Measurements from ENCODE around the gene FAM98A.
A peak's percentile ranks its signal among the peaks of the same experiment; 100 is the strongest.

Gene FAM98A

DNA sequence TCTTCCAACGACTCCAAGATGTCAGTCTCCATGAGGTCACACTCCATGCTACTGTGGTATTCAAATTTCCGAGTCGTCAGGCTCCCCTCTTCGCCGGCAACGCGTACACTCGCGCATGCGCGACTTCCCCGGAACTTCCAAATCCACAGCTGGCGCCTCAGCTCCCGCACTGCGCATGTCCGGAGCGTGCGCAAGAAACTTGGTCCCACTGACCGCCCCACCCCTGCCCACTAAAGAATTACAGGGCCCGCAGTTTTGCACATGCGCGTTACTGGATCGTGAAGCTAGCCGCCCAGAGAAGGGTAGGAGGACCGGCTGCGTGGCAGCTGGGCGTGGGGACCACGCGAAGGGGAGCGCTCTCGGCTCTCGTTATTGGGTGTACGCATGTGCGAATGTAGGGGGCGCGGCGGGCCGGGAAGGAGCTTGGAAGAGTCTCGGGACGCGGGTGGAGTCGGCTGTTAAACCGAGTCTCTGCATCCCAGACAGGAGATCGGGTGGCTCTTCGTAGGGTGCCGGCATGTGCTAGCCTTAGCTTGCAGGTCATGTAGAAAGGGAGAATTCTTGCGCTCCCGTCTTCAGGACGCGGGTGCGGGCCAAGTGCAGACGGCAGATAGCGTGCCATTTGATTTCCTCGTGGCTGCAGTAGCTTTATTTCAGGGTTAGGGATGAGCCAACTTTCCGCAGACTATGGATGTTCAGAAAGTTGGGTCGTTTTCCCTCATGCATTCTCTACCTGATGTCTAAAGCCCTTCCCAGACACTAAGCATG is at the start of gene FAM98A:
FAM98A (minus strand) TSS at position 125 of the 768 bp plus-strand sequence; CDS start at position 47, 78 bp downstream.
- peak; percentile 98 for DNase-seq

DNA sequence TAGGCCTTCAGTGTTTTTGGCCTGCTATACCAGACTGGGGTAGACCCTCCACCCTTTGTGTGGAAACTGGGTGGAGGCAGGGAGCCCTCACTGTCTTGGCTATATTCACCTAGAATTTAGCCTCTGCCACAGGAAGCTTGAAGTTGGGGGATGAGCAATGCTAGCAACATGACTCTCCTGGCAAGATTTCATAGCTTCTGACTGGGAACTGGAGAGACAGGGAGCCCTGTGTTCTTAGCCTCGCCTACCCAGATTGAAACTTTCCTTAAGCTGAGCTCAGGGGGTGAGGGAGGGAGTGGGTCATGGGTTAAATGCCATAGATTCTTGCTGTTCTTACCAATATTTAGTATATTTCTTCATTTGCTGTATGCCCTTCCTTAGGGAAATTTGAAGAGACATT is 46.8 kb upstream of the FAM98A start:
- DNase-seq: no peak

DNA sequence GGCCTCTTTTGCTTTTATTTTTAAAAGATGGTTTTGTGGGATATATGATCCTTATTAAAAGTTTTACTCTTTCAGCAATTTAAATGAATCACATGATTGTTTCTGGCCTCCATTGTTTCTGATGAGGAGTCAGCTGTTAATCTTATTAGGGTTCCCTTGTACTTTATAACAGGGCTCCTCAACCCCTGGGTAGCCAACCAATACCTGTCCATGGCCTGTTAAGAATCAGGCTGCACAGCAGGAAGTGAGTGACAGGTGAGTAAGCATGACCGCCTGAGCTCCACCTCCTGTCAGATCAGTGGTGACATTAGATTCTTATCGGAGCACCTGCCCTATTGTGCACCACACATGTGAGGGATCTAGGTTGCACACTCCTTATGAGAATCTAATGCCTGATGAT is 45.1 kb upstream of the FAM98A start:
- DNase-seq: no peak

- DNase-seq: no peak
Measured at GRCh38 chr2:33636001-33636400, 36.9 kb upstream of the FAM98A start.

DNA sequence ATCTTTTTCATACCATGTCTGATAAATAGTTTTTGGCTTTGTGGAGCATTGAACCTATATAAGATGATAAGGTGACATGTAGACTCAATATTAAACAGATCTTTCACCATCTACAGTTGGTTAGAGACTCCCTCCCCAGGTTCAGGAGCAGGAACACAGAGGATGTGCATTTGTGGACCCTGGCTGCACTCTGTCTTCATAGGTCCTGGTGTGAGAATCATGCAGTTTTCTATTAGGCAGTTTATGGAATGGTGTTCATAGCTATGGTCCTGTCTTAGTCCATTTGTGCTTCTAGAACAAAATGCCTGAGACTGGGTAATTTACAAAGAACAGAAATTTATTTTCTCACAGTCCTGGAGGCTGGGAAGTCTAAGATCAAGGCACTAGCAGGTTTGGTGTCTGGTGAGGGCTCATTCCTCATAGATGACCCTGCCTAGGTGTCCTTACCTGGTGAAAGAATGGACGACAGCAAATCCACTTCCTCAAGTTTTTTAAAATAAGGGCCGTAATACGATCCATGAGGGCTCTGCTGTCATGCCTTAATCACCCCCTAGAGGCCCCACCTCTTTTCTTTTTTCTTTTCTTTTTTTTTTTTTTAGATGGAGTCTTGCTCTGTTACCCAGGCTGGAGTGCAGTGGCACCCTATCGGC is 35.3 kb upstream of the FAM98A start:
- DNase-seq: no peak

DNA sequence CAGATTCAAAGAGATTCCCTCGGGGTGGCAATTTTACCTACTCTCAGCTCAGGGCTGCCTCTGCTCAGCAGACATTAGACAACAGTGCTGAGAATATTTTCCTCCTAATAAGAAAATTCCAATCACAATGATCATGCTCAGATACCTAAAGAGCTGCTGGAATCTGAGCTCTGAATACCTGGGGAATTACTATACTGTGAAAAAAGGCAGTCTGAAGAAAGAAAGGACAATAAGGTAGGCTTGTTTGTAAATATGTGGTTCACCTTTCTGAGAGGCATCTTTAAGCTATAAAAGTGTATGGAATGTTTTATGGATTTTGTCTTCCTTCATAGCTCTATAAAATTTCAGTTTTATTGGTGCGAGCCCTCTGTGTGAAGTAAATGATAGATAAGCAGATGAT is 34.2 kb upstream of the FAM98A start:
- DNase-seq: no peak

GRCh38 chr2:33632831-33633230 is 33.7 kb upstream of the FAM98A start:
- DNase-seq: no peak

- DNase-seq: no peak
Measured at GRCh38 chr2:33628031-33628827, 29.1 kb upstream of the FAM98A start.

GRCh38 chr2:33619028-33619427 is 19.9 kb upstream of the FAM98A start:
- no peak for DNase-seq

DNA sequence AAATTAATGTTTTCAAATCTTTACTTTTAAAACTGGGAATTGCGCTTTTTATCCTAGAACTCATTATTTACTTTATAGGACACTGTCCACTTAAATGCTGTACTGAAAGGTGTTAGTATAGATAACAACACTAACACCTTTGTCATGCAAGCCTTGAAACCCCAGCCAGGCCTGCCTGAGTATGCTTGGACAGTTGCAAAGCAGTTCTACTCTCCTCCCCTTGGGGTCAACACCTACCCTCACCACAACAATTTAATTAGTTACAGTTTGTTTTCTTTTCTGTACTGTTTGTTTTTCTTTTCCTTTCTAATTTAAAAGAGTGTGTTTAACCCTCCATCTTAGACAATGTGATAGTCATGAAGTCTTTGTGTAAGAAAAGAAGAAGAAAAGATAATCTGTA is 18.9 kb upstream of the FAM98A start:
- no peak for DNase-seq

- no peak for DNase-seq
Measured at GRCh38 chr2:33617401-33617800, 18.3 kb upstream of the FAM98A start.

GRCh38 chr2:33616873-33617272 is 17.8 kb upstream of the FAM98A start:
- DNase-seq: peak; percentile 8

DNA sequence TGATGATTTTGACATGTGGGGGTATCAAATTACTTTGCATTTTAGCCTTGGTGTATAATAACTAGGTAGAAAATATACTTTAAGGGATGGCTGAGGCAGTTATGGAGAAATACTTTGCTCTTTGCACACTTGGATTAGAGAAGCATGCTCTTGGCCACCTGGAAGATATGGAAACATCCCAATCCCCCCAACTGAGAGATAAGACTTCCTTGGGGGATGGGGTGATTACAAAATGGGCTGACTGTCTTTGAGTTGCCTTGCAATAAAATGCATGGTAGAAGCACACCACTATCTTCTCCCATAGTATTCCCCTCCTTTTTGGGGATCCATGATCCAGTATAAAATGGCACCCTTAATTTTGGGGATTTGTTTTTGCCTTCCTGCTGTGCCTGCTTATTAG is 15.1 kb upstream of the FAM98A start:
- no peak for DNase-seq

DNA sequence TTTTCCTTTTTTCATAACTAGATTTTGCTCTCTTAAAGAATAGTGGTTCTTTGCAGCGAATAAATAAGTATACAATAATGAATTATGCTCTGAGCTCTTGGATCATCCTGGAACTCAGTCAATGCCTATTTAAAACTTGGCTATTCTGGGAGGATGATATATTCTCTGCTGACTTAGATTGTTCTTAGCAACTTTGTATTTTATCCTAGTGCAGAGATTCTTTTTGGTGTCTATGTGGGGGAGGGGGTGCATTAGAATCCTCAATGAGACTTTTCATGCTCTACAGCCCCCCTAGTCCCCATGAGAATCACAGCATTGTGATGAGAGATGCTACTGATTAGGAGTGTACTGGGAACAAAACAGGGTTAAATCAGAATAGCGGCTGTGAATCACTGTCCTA is 8.8 kb upstream of the FAM98A start:
- DNase-seq: no peak

GRCh38 chr2:33607251-33607721 is 8.2 kb upstream of the FAM98A start:
- DNase-seq: peak; percentile 64

- no peak for DNase-seq
Measured at GRCh38 chr2:33606622-33607021, 7.5 kb upstream of the FAM98A start.

- no peak for DNase-seq
Measured at GRCh38 chr2:33606100-33606499, 7.0 kb upstream of the FAM98A start.

- no peak for DNase-seq
Measured at GRCh38 chr2:33605056-33605455, 6.0 kb upstream of the FAM98A start.

DNA sequence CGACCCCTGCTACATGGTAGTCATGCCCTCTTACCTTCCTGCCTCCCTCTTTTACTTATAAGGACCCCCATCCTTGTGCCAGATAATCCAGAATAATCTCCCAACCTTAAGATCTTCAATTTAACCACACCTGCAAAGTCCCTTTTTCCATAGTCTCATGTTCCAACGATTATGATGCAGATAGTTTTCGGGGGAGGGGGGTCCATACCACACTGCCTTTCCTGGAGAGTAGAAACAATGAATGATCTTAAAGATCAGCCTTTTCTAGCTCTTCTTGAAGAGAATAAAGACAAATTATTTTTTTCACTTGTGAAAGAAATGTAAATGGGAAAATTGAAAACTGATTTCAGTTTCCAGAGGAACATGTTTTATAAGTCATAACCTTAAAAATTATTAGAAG is 4.3 kb upstream of the FAM98A start:
- DNase-seq: no peak

DNA sequence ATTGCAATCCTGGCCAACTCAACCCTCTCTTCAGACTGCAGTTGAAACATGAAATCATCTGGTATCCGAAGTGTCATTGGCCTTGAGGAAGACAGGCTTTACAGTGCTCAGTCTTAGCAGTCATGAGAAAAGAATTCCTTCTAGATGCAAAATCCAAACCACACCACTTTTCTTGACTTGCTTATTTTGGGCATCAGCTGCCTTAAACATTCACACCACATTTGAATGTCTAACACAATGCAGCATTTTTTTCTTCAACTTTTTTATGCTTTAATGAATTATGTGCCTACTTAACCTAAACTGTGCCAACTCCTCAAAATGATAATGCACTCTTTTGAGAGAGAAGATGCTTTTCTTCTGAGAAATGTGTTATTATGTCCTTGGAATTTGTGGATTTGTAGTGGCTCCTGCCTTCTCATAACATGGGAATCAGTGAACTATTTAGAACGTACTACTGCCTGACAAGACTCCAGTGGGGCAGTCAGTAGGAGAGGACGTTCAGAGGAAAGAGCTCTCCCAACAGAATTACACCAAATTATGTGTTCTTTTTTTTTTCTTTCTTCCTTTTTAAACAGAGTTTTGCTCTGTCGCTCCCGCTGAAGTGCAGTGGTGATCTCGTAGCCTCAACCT is 3.2 kb upstream of the FAM98A start:
- DNase-seq: no peak

DNA sequence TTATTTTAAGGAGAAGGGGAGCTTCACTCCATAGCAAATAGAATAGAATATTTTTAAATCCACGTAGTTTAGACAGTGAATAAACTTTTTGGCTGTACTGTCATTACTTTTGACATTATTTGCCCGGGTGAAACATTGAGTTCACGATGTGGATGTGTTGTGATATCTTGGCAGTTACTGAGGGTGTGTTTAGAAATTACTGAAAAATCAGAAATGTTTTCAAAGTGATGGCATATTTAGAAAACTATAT is 769 bp upstream of the FAM98A start:
- DNase-seq: no peak

DNA sequence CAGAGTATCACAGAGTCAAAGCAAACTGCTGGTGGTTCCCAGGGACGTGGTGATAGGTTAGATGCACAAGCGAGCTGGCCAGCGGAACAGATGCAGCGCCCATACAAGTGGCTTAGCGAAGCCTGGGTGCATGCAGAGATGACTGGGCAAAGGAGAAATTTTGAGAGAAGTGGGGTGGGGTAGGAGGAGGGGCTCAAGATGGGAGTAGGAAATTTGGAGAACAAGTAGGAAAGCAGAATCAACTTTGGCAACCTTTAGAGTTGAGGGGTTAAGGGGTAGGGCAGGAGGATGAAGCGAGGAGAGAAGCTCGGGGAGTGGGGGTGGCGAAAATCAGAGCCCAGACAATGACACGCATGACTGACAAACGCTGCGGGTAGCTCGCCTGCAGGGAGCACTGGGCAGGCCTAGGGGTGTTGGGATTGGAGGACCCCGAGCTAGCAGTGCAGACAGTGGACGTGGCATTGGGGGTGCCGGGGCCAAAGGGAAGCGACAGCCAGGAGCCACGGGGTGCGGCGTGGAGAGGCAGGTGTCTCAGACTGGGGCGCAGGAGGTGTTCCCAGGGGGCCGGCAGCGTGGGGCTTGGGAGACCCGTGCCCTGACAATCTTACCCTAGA is 431 bp downstream of the FAM98A start:
- DNase-seq: peak; percentile 67

- DNase-seq: no peak
Measured at GRCh38 chr2:33597026-33597425, 2.1 kb downstream of the FAM98A start.

All from OCI-M1 (cell line).